Stimulated activated CD4-positive, alpha-beta T cell treated with anti-CD3 and anti-CD28 coated beads, Interleukin-1b, Interleukin-23, amount 100 ng/mL, for 1 hour (primary cell): ENCODE results near the gene KIAA0319L.

Experiments
- DNase-seq, 2 donors: peaks; one replicate each; pipeline ENCODE4 v3.0.0-alpha.2; 2020; ENCODE audit warnings: low read depth in 2 of 2

Gene KIAA0319L

DNA sequence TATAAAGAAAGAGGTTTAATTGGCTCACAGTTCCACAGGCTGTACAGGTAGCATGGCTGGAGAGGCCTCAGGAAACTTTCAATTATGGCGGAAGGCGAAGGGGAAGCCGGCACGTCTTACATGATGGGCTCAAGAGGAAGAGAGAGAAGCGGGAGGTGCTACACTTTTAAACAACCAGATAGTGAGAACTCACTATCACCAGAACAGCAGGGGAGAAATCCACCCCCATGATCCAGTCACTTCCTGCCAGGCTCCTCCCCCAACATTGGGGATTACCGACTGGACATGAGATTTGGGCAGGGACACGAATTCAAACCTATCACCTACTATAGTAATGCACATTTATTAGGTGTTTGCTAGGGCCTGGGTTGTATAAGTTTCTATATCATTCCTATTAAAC, 170.9 kb downstream of the KIAA0319L start:
- no peak for DNase-seq
